OCI-LY1 (cell line): Measurements from ENCODE around the gene IKZF1.

Source experiments
- H2AFZ ChIP-seq: fragments of 200-600 bp; sonication (generic), shearing (Covaris generic); 2 replicates; pipeline ENCODE4 v1.6.0; 2014; ENCODE audit warnings: antibody characterized with exemption, mild to moderate bottlenecking, low read length
- H3F3A ChIP-seq: fragments of 200-600 bp; sonication (generic), shearing (Covaris generic); 2 replicates; pipeline ENCODE4 v1.6.0; 2014; ENCODE audit warnings: mild to moderate bottlenecking, antibody characterized with exemption, low read length, moderate library complexity; ENCODE audit not compliant: insufficient read depth
- H3K27ac ChIP-seq: fragments of 200-600 bp; sonication (generic); 2 replicates; pipeline ENCODE4 v1.5.1; 2014; ENCODE audit warnings: low read length, mixed run types, mild to moderate bottlenecking, low read depth; ENCODE audit not compliant: poor library complexity, severe bottlenecking
- H3K27me3 ChIP-seq: fragments of 200-600 bp; sonication (generic); 2 replicates; pipeline ENCODE4 v1.6.0; 2014; ENCODE audit warnings: antibody characterized with exemption, mild to moderate bottlenecking, low read length, moderate library complexity; ENCODE audit not compliant: insufficient read depth
- H3K36me3 ChIP-seq: fragments of 200-600 bp; sonication (generic); 2 replicates; pipeline ENCODE4 v1.6.1; 2014; ENCODE audit warnings: mild to moderate bottlenecking, antibody characterized with exemption, low read length, moderate library complexity, mixed read lengths; ENCODE audit not compliant: insufficient read depth
- H3K4me1 ChIP-seq: fragments of 200-600 bp; sonication (generic); 2 replicates; pipeline ENCODE4 v1.5.1; 2014; ENCODE audit warnings: mild to moderate bottlenecking, low read length, moderate library complexity; ENCODE audit not compliant: insufficient read depth, severe bottlenecking
- H3K4me2 ChIP-seq: fragments of 200-600 bp; sonication (generic), shearing (Covaris generic); 2 replicates; pipeline ENCODE4 v1.6.1; 2014; ENCODE audit warnings: low read length
- H3K4me3 ChIP-seq: fragments of 200-600 bp; sonication (generic); 2 replicates; pipeline ENCODE4 v1.5.1; 2014; ENCODE audit warnings: low read length, low read depth, mild to moderate bottlenecking, mixed read lengths; ENCODE audit not compliant: poor library complexity, severe bottlenecking
- H3K79me2 ChIP-seq: fragments of 200-600 bp; shearing (Covaris generic); 2 replicates; pipeline ENCODE4 v1.6.1; 2016; ENCODE audit warnings: mixed run types, low read length, mixed read lengths; ENCODE audit not compliant: insufficient read depth
- H3K9ac ChIP-seq: fragments of 200-600 bp; sonication (generic), shearing (Covaris generic); 2 replicates; pipeline ENCODE4 v1.6.1; 2014; ENCODE audit warnings: mild to moderate bottlenecking, low read length, mixed read lengths
- H3K9me2 ChIP-seq: fragments of 200-600 bp; sonication (generic), shearing (Covaris generic); 2 replicates; pipeline ENCODE4 v1.6.1; 2014; ENCODE audit warnings: low read depth, mild to moderate bottlenecking, low read length, mixed read lengths
- H3K9me3 ChIP-seq: fragments of 200-600 bp; shearing (Covaris generic); 2 replicates; pipeline ENCODE4 v1.6.1; 2014; ENCODE audit warnings: low read length, mixed read lengths
- H4K20me1 ChIP-seq: fragments of 200-600 bp; sonication (generic), shearing (Covaris generic); 2 replicates; pipeline ENCODE4 v1.6.0; 2016; ENCODE audit warnings: mild to moderate bottlenecking, low read length; ENCODE audit not compliant: insufficient read depth
- CTCF ChIP-seq: fragments of 200-600 bp; sonication (generic), shearing (Covaris generic); IDR thresholded peaks from 2 replicates; pipeline ENCODE4 v1.5.1; 2017; ENCODE audit warnings: mild to moderate bottlenecking, antibody characterized with exemption, low read length, moderate library complexity, mixed read lengths
- EZH2 ChIP-seq: fragments of 200-600 bp; sonication (generic), shearing (Covaris generic); IDR thresholded peaks from 2 replicates; pipeline ENCODE4 v1.8.0; 2017; ENCODE audit warnings: borderline replicate concordance, mixed run types, mild to moderate bottlenecking, antibody characterized with exemption, low read length, moderate library complexity, mixed read lengths

Gene IKZF1

GRCh38 chr7:50366311-50366710, 61.8 kb downstream of the IKZF1 start:
- H3F3A ChIP-seq = peaks cover 20% of the 10 kb centered on the region; the same call in 1 of the 2 replicates
- H3K36me3 ChIP-seq = peaks cover 99% of the 10 kb centered on the region
- H3K9me3 ChIP-seq = peaks cover 7% of the 10 kb centered on the region; the same call in 1 of the 2 replicates
- H3K79me2 ChIP-seq = peaks cover 12% of the 10 kb centered on the region
- no peak overlapping the region for H2AFZ ChIP-seq
- no peaks in the 10 kb centered on the region for H3K9me2 ChIP-seq
- H3K4me3 ChIP-seq = no peak overlapping the region
- no peak overlapping the region for H3K9ac ChIP-seq
- H4K20me1 ChIP-seq = no peaks in the 10 kb centered on the region
- H3K27ac ChIP-seq = no peak overlapping the region
- no peak for TF ChIP-seq CTCF
- TF ChIP-seq EZH2 = no peak
- no peak overlapping the region for H3K4me2 ChIP-seq
- no peaks in the 10 kb centered on the region for H3K27me3 ChIP-seq
- no peaks in the 10 kb centered on the region for H3K4me1 ChIP-seq

DNA sequence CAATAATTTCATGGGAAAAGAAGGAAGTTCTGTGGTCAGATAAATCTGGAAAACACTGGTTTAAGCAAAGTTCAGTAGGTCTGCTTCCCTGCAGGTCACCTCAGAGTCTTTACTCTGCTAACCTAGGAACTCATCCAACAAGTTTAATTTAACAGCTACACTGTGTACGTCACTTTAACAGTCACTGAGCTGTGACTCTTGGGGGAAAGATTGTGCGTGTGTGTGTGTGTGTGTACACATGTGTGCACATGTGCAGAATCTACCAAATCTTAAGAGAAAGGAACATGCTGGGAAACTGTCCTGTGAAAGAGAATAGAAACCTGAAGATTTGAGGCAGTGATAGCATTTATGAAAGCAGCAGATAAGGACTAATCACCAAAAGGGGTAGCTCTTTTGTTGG, 62.6 kb downstream of the IKZF1 start:
- Histone ChIP-seq H3K27ac (no peak overlapping the region), H3K9ac (no peak overlapping the region), H3K27me3 (no peaks in the 10 kb centered on the region), H3K79me2 (peaks cover 9% of the 10 kb centered on the region; the same call in 1 of the 2 replicates), H3K36me3 (peaks cover 99% of the 10 kb centered on the region), H2AFZ (no peak overlapping the region), H3K4me3 (no peak overlapping the region), H4K20me1 (no peaks in the 10 kb centered on the region), H3K9me2 (no peaks in the 10 kb centered on the region), H3F3A (peaks cover 20% of the 10 kb centered on the region; the same call in 1 of the 2 replicates), H3K4me2 (no peak overlapping the region), H3K4me1 (no peaks in the 10 kb centered on the region), H3K9me3 (peaks cover 7% of the 10 kb centered on the region; the same call in 1 of the 2 replicates)
- TF ChIP-seq CTCF = no peak
- no peak for TF ChIP-seq EZH2

DNA sequence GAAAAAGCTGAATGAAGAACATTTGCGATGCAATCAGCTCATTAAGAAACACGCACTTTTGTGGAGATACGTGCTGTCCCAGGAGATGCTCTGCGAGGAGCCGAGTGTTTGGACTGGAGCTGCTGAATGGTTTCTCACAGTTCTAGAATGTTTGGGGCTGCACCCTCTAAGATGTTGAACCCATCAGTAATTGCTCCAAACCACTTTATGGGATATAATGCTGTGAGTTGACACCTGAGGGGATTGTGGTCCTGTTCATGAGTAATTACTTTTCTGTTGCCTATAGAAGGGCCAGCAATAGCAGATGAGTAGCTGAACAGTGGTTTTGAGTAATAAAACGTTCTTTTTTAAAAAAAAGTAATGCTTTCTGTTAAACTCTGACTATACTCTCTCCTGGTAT, 63.1 kb downstream of the IKZF1 start:
- Histone ChIP-seq H3K9ac (no peak overlapping the region), H3K4me3 (no peak overlapping the region), H2AFZ (no peak overlapping the region), H3K4me1 (no peaks in the 10 kb centered on the region), H3K79me2 (peaks cover 9% of the 10 kb centered on the region; the same call in 1 of the 2 replicates), H3K4me2 (no peak overlapping the region), H3K27ac (no peak overlapping the region), H3K9me2 (no peaks in the 10 kb centered on the region), H3K27me3 (no peaks in the 10 kb centered on the region), H4K20me1 (no peaks in the 10 kb centered on the region), H3K9me3 (peaks cover 7% of the 10 kb centered on the region; the same call in 1 of the 2 replicates), H3K36me3 (peaks cover 99% of the 10 kb centered on the region), H3F3A (peaks cover 20% of the 10 kb centered on the region; the same call in 1 of the 2 replicates)
- TF ChIP-seq EZH2 (no peak), CTCF (no peak)
